Adipocyte (in vitro differentiated cells): ENCODE results near the gene CLASP1.
A peak's percentile ranks its signal among the peaks of the same experiment; 100 is the strongest.
"Not testable (repeated sequence)": the region's sequence is repeated elsewhere in the genome, so short reads cannot be mapped to it uniquely, and the experiment has no call there.

Experiments
- DNase-seq: peaks from one replicate; pipeline ENCODE4 v3.0.0-alpha.2; 2015; ENCODE audit warnings: low read depth
- H3K27me3 ChIP-seq: replicated peaks from 2 replicates; pipeline ENCODE4 v1.7.0; 2013; ENCODE audit warnings: mild to moderate bottlenecking, low read length, moderate library complexity; ENCODE audit not compliant: control insufficient read depth, insufficient read depth
- H3K36me3 ChIP-seq: 2 replicates; pipeline ENCODE4 v1.7.0; 2013; ENCODE audit warnings: low read length, mild to moderate bottlenecking, moderate library complexity; ENCODE audit not compliant: control insufficient read depth, insufficient read depth, severe bottlenecking
- H3K4me1 ChIP-seq: 2 replicates; pipeline ENCODE4 v1.7.0; 2013; ENCODE audit warnings: mild to moderate bottlenecking, low read length, moderate library complexity; ENCODE audit not compliant: control insufficient read depth, insufficient read depth
- H3K4me3 ChIP-seq: 2 replicates; pipeline ENCODE4 v1.7.0; 2013; ENCODE audit warnings: mild to moderate bottlenecking, low read length, moderate library complexity
- H3K9ac ChIP-seq: 2 replicates; pipeline ENCODE4 v1.7.0; 2013; ENCODE audit warnings: mild to moderate bottlenecking, low read length, moderate library complexity
- H3K9me3 ChIP-seq: 2 replicates; pipeline ENCODE4 v1.7.0; 2013; ENCODE audit warnings: mild to moderate bottlenecking, low read length, moderate library complexity; ENCODE audit not compliant: control insufficient read depth

The CLASP1 gene

DNA sequence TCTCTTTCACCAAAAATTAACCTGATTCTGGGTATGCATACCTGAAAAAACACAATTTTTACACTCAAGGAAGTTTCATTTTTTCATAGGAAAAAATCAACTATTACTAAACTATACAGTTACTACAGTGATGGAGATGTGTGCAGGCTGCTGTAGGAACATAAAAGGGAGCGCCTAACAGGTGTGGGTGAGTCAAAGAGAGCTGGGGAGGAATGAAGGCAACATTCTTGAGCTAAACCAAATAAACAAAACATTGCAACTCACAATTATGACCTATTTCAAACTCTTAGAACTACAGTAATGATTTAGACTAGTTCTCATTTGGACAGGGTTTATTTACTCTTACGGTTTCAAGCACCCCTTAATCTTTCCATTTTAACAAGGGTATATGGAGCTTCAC lies 13.4 kb upstream of the CLASP1 start:
- Histone ChIP-seq H3K4me1 (peaks cover 9% of the 10 kb centered on the region), H3K9ac (no peak overlapping the region), H3K36me3 (no peaks in the 10 kb centered on the region), H3K4me3 (no peak overlapping the region), H3K9me3 (no peaks in the 10 kb centered on the region), H3K27me3 (no peaks in the 10 kb centered on the region)
- DNase-seq, result no peak

DNA sequence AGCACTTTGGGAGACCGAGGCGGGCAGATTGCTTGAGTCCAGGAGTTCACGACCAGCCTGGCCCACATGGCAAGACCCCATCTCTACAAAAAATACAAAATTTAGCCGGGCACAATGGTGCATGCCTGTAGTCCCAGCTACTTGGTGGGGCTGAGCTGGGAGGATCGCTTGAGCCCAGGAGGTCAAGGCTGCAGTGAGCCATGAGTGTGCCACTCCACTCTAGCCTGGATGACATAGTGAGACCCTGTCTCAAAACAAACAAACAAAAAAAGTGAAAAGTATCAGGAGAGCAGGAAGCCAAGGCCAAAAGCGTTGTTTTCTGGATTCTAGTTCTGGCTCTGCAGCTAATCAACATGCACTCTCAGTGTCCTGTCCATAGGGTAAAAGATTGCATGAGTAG lies 10.7 kb upstream of the CLASP1 start:
- Histone ChIP-seq H3K9ac (no peak overlapping the region), H3K27me3 (no peaks in the 10 kb centered on the region), H3K4me3 (no peak overlapping the region), H3K9me3 (no peaks in the 10 kb centered on the region), H3K4me1 (peaks cover 3% of the 10 kb centered on the region), H3K36me3 (no peaks in the 10 kb centered on the region)
- no peak for DNase-seq

DNA sequence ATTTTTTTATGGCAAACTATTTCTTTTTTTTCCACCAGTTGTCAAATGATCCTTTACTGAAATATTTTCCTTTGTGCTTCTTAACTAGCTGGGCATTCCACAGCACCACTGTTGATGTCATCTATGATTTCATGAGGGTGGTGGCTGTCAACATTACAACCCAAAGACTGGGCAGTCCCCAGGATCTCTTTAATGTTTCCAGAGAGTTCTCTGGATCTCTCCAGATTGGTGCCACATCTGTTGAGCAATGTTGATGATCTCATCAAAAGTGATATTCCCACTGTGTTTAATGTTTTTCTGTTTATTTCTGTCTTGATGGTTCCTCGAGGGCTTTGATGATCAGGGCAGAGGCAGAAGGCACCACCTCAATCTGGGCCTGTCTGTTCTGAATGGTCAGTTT lies 9.1 kb upstream of the CLASP1 start:
- not testable (repeated sequence) for H3K9me3 ChIP-seq, H3K9ac ChIP-seq, H3K4me1 ChIP-seq, H3K36me3 ChIP-seq, H3K27me3 ChIP-seq, H3K4me3 ChIP-seq
- peak; percentile 35 for DNase-seq

DNA sequence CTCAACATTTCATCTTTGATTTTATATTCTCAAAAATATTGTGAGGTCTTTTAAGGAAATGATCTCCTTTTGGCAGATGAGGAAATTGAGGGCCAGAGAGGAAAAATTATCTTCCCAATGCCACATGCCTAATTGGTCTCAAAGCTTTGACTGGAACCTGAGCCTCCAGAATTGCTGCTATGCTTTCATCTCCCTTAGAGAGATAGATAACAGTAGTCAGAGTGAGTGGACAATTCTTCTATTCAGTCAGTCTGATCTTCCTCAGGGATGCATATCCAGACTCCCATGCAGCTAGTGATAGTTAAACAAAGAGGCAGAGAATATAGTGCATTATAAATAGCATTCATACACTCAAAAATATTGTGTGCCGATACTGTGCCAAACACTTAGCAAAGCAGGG lies 3.8 kb upstream of the CLASP1 start:
- Histone ChIP-seq H3K36me3 (peaks cover 3% of the 10 kb centered on the region), H3K9ac (no peak overlapping the region), H3K27me3 (no peaks in the 10 kb centered on the region), H3K4me3 (no peak overlapping the region), H3K9me3 (no peaks in the 10 kb centered on the region), H3K4me1 (peaks cover 12% of the 10 kb centered on the region)
- DNase-seq, result no peak

DNA sequence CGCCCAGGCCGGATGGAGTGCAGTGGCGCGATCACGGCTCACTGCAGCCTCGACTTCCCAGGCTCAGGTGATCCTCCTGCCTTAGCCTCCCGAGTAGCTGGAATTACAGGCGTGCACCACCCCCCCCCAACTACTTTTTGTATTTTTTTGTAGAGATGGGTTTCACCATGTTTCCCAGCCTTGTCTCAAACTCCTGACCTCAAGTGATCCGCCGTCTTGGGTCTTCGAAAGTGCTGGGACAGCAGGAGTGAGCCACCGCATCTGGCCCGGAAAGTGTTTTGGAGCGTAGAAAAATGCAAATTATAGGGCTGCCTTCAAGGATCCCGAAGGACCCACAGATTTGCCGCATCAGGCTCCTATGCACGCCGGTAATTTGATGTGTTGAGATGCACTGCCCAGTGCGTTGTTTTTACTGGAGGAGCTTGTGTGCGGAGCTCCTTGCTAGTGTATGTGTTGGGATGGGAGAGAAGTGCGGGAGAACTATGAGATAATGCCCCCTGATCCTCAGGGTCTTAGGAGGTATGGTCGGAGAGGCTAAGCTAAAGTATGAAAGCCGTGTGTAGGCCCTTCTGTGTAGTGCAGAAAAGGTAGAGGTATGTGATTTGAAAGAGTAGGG lies 1.2 kb upstream of the CLASP1 start:
- peaks cover 3% of the 10 kb centered on the region for H3K36me3 ChIP-seq
- H3K4me3 ChIP-seq, result peak overlapping the region; percentile 88
- no peaks in the 10 kb centered on the region for H3K9me3 ChIP-seq
- peak; percentile 51 for DNase-seq
- peaks cover 24% of the 10 kb centered on the region for H3K4me1 ChIP-seq
- H3K27me3 ChIP-seq, result no peaks in the 10 kb centered on the region
- peak overlapping the region; percentile 98 for H3K9ac ChIP-seq

DNA sequence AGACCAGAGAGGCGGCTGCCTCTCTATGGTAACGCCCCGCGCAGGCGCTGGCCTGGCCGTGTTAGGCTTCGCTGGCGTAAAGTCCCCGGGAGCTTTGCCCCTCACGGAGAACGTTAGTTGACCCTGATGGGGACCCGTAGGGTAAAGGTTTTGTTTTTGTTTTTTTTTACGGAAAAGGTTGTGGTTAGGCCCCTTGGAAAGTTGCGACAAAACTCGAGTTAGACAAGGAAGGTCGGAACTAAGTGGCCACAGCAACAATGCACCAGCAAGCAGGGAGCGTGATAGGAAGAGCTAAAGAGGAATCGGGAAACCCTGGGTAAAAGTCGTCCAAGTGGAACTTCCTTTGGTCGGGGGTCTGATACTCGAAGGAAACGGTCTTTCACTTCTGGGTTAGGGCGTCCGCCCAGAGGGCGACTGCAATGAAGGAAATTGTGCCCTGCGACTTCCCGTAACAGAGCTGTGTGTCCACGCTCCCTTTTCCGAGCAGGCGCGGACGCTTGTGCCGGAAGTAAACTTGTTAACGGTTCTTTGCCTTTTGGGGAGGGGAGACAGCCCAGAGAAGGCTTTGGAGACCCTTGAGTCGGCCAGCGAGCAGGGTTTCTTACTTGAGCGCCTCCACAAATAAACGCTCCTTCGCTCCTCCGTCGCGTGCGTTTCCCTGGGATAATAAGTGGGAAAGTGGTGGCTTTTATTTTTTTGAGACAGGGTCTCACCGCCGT lies 493 bp upstream of the CLASP1 start:
- no peaks in the 10 kb centered on the region for H3K27me3 ChIP-seq
- H3K4me3 ChIP-seq, result peak overlapping the region; percentile 88
- DNase-seq, result peak; percentile 90
- H3K4me1 ChIP-seq, result peaks cover 31% of the 10 kb centered on the region
- H3K36me3 ChIP-seq, result peaks cover 3% of the 10 kb centered on the region
- H3K9ac ChIP-seq, result peak overlapping the region; percentile 98
- no peaks in the 10 kb centered on the region for H3K9me3 ChIP-seq

DNA sequence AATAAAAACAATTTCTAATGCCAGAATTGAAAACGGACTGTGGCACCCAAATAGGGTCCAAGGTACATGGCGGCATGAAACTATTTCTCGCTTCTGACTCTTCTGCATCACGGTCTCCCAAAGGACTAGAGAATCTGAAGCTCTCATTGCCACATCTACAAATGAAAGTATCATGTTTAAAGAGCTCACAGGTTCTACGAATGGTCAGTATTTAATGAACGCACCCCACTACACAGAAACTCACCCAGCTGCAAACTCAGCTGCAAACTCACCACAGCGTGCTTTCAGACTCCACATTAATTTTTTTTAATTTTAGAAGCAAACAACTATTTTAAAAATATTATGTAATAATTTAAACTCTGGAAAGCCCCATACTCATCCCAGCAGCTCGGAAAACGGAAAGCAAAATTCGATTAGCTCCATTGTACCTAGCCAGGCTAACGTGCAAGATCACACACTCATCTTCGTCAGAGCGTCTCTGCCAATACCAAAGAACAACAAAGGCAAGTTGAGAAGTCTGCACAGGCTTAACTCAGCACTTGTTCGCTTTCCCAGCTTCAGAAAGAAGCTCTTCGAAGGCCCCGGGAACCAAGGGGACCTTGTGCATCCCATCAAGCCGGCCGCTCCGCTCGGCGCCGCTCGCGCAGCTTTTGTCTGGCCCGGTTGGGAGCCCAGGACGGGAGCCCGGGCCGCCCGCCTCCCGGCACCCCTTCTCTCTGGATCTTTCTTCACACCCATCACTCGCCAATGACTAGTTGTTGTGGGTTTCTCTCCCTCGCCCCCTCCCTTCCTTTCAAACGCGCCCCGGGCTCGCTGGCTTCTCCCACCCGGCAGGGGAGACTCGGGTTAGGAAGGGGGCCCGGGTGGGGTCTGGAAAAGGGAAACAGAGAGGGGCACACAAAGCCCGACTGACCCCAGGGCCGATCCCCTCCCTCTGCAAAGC lies 785 bp downstream of the CLASP1 start:
- H3K27me3 ChIP-seq, result no peaks in the 10 kb centered on the region
- peak; percentile 72 for DNase-seq
- H3K9me3 ChIP-seq, result no peaks in the 10 kb centered on the region
- peaks cover 31% of the 10 kb centered on the region for H3K4me1 ChIP-seq
- H3K4me3 ChIP-seq, result peak overlapping the region; percentile 88
- H3K36me3 ChIP-seq, result peaks cover 3% of the 10 kb centered on the region
- H3K9ac ChIP-seq, result peak overlapping the region; percentile 98

DNA sequence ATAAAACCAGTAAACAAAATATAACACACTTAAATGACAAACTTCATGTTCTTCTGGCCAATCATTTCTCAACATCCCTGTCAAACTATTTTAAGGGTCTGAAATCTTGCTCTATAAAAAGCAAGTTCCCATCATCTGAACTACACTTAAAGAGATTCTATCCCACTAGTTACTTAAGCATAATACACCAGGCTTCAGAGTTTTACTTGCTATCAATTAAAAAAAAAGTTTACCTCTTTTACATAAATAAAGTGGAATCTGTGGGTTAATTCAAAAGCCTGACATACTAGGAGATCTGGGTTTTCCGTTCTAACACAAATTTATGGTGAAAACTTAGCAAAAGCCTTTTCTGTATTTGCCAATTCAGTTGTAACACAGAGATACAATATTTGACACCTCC lies 1.9 kb downstream of the CLASP1 start:
- H3K9ac ChIP-seq, result peak overlapping the region; percentile 98
- H3K4me1 ChIP-seq, result peaks cover 31% of the 10 kb centered on the region
- H3K9me3 ChIP-seq, result no peaks in the 10 kb centered on the region
- H3K36me3 ChIP-seq, result peaks cover under 1% of the 10 kb centered on the region
- no peaks in the 10 kb centered on the region for H3K27me3 ChIP-seq
- no peak for DNase-seq
- H3K4me3 ChIP-seq, result peak overlapping the region; percentile 88

DNA sequence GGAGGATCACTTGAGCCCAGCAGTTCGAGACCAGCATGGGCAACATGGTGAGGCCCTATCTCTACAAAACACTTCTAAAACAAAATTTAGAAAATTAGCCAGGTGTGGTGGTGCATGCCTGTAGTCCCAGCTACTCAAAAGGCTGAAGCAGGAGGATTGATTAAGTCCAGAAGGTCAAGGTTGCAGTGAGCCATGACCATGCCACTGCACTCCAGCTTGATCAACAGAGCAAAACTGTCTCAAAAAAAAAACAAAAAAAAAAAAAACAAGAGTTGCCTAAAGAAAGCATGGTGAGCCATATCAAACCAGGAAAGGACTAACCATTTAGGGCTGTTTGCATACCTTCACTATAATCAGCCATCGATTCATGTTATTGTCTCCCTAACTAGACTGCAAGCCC lies 4.5 kb downstream of the CLASP1 start:
- H3K36me3 ChIP-seq, result peaks cover 5% of the 10 kb centered on the region
- no peaks in the 10 kb centered on the region for H3K27me3 ChIP-seq
- H3K4me3 ChIP-seq, result no peak overlapping the region
- H3K9me3 ChIP-seq, result no peaks in the 10 kb centered on the region
- peaks cover 19% of the 10 kb centered on the region for H3K4me1 ChIP-seq
- H3K9ac ChIP-seq, result no peak overlapping the region
- DNase-seq, result no peak

DNA sequence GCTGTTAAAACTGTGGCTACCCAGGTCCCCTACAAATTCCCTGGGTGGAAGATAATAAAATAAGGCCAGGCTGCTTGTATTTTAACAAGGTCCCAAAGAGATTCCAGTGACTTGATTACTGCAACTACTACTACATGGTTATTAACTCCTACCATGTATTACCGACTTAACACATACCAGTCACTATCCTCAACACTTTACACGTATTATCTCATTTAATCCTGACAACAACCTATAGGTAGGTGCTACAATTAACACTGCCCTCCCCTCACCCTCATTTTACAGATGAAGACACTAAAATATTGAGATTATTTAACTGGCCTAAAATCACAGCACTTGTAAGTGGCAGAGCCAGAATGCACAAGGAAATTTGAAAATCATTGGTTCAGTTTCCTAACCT lies 5.4 kb downstream of the CLASP1 start:
- no peak for DNase-seq
- no peak overlapping the region for H3K9ac ChIP-seq
- H3K36me3 ChIP-seq, result peaks cover 8% of the 10 kb centered on the region
- no peaks in the 10 kb centered on the region for H3K27me3 ChIP-seq
- H3K4me3 ChIP-seq, result no peak overlapping the region
- H3K9me3 ChIP-seq, result no peaks in the 10 kb centered on the region
- H3K4me1 ChIP-seq, result peaks cover 19% of the 10 kb centered on the region
